Hepatic stellate cell (primary cell): Measurements from ENCODE around the gene LDHD.
"Not testable (repeated sequence)": the region's sequence is repeated elsewhere in the genome, so short reads cannot be mapped to it uniquely, and the experiment has no call there.

Source experiments
- DNase-seq: peaks from one replicate; pipeline ENCODE4 v3.0.0; 2011; ENCODE audit warnings: low spot score

The LDHD gene

GRCh38 chr16:75116081-75116910 lies at the start of gene LDHD:
Gene LDHD, minus strand, starts transcription at chr16:75116780. Its CDS starts 60 bp downstream, at chr16:75116720.
- peak; percentile 82 for DNase-seq

GRCh38 chr16:75160386-75160785 lies 43.8 kb upstream of the LDHD start:
- DNase-seq = no peak

GRCh38 chr16:75152635-75153034 lies 36.1 kb upstream of the LDHD start:
- DNase-seq = no peak

GRCh38 chr16:75151798-75152197 lies 35.2 kb upstream of the LDHD start:
- DNase-seq = no peak

GRCh38 chr16:75148311-75149195 lies 32.0 kb upstream of the LDHD start, which contains the start of gene ZFP1:
Gene ZFP1, plus strand, starts transcription at chr16:75148524. Its CDS starts 4,428 bp downstream, at chr16:75152952.
- peak; percentile 95 for DNase-seq

GRCh38 chr16:75147968-75148310 lies 31.4 kb upstream of the LDHD start:
- no peak for DNase-seq

GRCh38 chr16:75143941-75144340 lies 27.4 kb upstream of the LDHD start:
- DNase-seq = no peak

- no peak for DNase-seq
Observed at GRCh38 chr16:75139498-75139897, 22.9 kb upstream of the LDHD start.

GRCh38 chr16:75138636-75139035 lies 22.1 kb upstream of the LDHD start:
- DNase-seq = no peak

GRCh38 chr16:75138233-75138632 lies 21.7 kb upstream of the LDHD start:
- no peak for DNase-seq

- DNase-seq = no peak
Observed at GRCh38 chr16:75131081-75131480, 14.5 kb upstream of the LDHD start.

GRCh38 chr16:75130150-75130771 lies 13.7 kb upstream of the LDHD start:
- no peak for DNase-seq

- DNase-seq = not testable (repeated sequence)
Observed at GRCh38 chr16:75129421-75130149, 13.0 kb upstream of the LDHD start.

GRCh38 chr16:75127713-75128415 lies 11.3 kb upstream of the LDHD start:
- no peak for DNase-seq

- DNase-seq = no peak
Observed at GRCh38 chr16:75122609-75123008, 6.0 kb upstream of the LDHD start.

- no peak for DNase-seq
Observed at GRCh38 chr16:75121949-75122568, 5.5 kb upstream of the LDHD start.

- no peak for DNase-seq
Observed at GRCh38 chr16:75120253-75120652, 3.7 kb upstream of the LDHD start.

GRCh38 chr16:75118943-75119539 lies 2.5 kb upstream of the LDHD start:
- no peak for DNase-seq

GRCh38 chr16:75116911-75117245 lies 298 bp upstream of the LDHD start:
- no peak for DNase-seq
